ENCODE data around the gene AMMECR1L.

AMMECR1L gene

DNA sequence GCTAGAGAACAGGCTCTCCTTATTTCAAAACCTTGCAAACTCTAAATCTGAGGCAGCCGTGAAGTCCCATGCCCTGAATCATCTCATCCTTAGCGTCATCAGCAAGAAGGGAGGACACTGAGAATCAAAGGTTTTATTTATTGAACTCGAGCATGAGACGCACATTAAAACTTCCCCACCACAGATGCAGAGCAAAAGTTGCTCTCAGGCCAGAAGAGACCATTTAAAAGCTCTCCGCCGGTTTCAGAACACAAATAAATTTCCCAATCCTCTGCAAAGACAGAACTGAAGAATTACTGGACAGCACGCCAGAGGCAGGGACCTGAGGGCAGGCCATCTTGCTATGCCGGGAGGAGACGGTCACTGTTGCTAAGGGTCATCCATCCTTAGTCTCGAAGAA lies 1.3 kb downstream of the AMMECR1L start:
- no peaks in the 10 kb centered on the region for H3K9me2 ChIP-seq (replicated peaks; ENCODE audit: control insufficient read depth, low read length)
- H4K20me1 ChIP-seq (ENCODE audit: control insufficient read depth, insufficient read depth, low read depth, low read length), result no peaks in the 10 kb centered on the region; the same call in 1 of the 2 replicates
- TF ChIP-seq, protein P1, sequence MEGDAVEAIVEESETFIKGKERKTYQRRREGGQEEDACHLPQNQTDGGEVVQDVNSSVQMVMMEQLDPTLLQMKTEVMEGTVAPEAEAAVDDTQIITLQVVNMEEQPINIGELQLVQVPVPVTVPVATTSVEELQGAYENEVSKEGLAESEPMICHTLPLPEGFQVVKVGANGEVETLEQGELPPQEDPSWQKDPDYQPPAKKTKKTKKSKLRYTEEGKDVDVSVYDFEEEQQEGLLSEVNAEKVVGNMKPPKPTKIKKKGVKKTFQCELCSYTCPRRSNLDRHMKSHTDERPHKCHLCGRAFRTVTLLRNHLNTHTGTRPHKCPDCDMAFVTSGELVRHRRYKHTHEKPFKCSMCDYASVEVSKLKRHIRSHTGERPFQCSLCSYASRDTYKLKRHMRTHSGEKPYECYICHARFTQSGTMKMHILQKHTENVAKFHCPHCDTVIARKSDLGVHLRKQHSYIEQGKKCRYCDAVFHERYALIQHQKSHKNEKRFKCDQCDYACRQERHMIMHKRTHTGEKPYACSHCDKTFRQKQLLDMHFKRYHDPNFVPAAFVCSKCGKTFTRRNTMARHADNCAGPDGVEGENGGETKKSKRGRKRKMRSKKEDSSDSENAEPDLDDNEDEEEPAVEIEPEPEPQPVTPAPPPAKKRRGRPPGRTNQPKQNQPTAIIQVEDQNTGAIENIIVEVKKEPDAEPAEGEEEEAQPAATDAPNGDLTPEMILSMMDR (IDR thresholded peaks at IDR 0.05; ENCODE audit: low read depth, low read length, poor library complexity, severe bottlenecking), result no peak
- peak overlapping the region; percentile 89 for H3K4me3 ChIP-seq (ENCODE audit: low read length)
- H3K36me3 ChIP-seq (ENCODE audit: control insufficient read depth, low read length), result peaks cover 54% of the 10 kb centered on the region
- no peaks in the 10 kb centered on the region for H3K9me3 ChIP-seq (ENCODE audit: control insufficient read depth, insufficient read depth, low read length)
- no peak overlapping the region for H3K27ac ChIP-seq (ENCODE audit: low read depth, low read length)
- peak overlapping the region; percentile 100 for H3K4me2 ChIP-seq (ENCODE audit: low read length)
- H3K27me3 ChIP-seq (ENCODE audit: control insufficient read depth, low read length), result no peaks in the 10 kb centered on the region
- peaks cover 69% of the 10 kb centered on the region for H3K79me2 ChIP-seq (ENCODE audit: control insufficient read depth, low read length)
- peaks cover 38% of the 10 kb centered on the region for H3K4me1 ChIP-seq (ENCODE audit: control insufficient read depth, low read length)
- 0 out of 2 replicates have a peak, but pooled peaks cover 4% of the 10 kb centered on the region for H3F3A ChIP-seq (ENCODE audit: control insufficient read depth, insufficient read depth)

DNA sequence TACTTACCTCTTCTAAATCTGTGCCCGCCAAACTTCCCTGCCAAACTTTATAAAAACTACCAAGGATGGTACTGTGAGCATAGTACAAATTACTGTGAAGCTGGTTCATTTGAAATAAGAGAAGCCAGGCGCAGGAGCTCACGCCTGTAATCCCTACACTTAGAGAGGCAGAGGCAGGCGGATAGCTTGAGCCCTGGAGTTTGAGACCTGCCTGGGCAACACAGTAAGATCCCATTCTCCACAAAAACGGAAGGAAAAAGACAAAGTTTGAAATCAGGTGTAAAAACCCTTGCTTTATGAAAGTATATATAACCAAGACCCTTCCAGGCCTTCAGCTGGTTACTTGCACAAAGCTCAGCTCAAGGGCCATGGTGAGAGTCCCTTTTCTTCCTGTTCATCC lies 5.9 kb downstream of the AMMECR1L start:
- no peaks in the 10 kb centered on the region for H3K9me3 ChIP-seq (ENCODE audit: control insufficient read depth, insufficient read depth, low read length)
- H4K20me1 ChIP-seq (ENCODE audit: control insufficient read depth, insufficient read depth, low read depth, low read length), result no peaks in the 10 kb centered on the region; the same call in 1 of the 2 replicates
- no peak overlapping the region for H3K4me3 ChIP-seq (ENCODE audit: low read length)
- H3K79me2 ChIP-seq (ENCODE audit: control insufficient read depth, low read length), result peaks cover 97% of the 10 kb centered on the region
- H3K27me3 ChIP-seq (ENCODE audit: control insufficient read depth, low read length), result no peaks in the 10 kb centered on the region
- H3F3A ChIP-seq (ENCODE audit: control insufficient read depth, insufficient read depth), result no peaks in the 10 kb centered on the region
- no peaks in the 10 kb centered on the region for H3K9me2 ChIP-seq (replicated peaks; ENCODE audit: control insufficient read depth, low read length)
- no peak overlapping the region for H3K27ac ChIP-seq (ENCODE audit: low read depth, low read length)
- peaks cover 30% of the 10 kb centered on the region for H3K4me1 ChIP-seq (ENCODE audit: control insufficient read depth, low read length)
- TF ChIP-seq, protein P1 (IDR thresholded peaks at IDR 0.05; ENCODE audit: low read depth, low read length, poor library complexity, severe bottlenecking), result no peak
- H3K36me3 ChIP-seq (ENCODE audit: control insufficient read depth, low read length), result peaks cover 61% of the 10 kb centered on the region
- no peak overlapping the region for H3K4me2 ChIP-seq (ENCODE audit: low read length)

DNA sequence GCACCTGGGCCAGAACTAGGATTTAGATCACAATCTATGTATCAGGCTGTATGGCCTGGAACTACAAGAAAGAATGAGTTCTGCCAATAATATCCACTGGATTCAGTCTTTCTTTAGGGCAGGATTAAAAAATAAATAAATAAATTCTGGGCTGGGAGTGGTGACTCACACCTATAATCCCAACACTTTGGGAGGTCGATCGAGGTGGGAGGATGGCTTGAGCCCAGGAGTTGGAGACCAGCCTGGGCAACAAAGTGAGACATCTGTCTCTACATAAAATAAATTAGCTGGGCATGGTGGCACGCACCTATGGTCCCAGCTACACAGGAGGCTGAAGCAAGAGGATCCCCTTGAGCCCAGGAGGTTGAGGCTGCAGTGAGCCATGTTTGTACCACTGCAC lies 8.1 kb downstream of the AMMECR1L start:
- H3K9me3 ChIP-seq (ENCODE audit: control insufficient read depth, insufficient read depth, low read length), result no peaks in the 10 kb centered on the region
- peaks cover 64% of the 10 kb centered on the region for H3K36me3 ChIP-seq (ENCODE audit: control insufficient read depth, low read length)
- no peaks in the 10 kb centered on the region for H3K9me2 ChIP-seq (replicated peaks; ENCODE audit: control insufficient read depth, low read length)
- TF ChIP-seq, protein P1 (IDR thresholded peaks at IDR 0.05; ENCODE audit: low read depth, low read length, poor library complexity, severe bottlenecking), result no peak
- no peak for TF ChIP-seq EZH2phosphoT487 (IDR thresholded peaks at IDR 0.05; ENCODE audit: borderline replicate concordance, low read length)
- no peaks in the 10 kb centered on the region for H3F3A ChIP-seq (ENCODE audit: control insufficient read depth, insufficient read depth)
- peaks cover 97% of the 10 kb centered on the region for H3K79me2 ChIP-seq (ENCODE audit: control insufficient read depth, low read length)
- H3K27me3 ChIP-seq (ENCODE audit: control insufficient read depth, low read length), result no peaks in the 10 kb centered on the region
- peaks cover 5% of the 10 kb centered on the region; the same call in 1 of the 2 replicates for H4K20me1 ChIP-seq (ENCODE audit: control insufficient read depth, insufficient read depth, low read depth, low read length)
- no peak overlapping the region for H3K4me2 ChIP-seq (ENCODE audit: low read length)
- H3K4me3 ChIP-seq (ENCODE audit: low read length), result no peak overlapping the region
- no peak overlapping the region for H3K27ac ChIP-seq (ENCODE audit: low read depth, low read length)
- H3K4me1 ChIP-seq (ENCODE audit: control insufficient read depth, low read length), result peaks cover 18% of the 10 kb centered on the region

DNA sequence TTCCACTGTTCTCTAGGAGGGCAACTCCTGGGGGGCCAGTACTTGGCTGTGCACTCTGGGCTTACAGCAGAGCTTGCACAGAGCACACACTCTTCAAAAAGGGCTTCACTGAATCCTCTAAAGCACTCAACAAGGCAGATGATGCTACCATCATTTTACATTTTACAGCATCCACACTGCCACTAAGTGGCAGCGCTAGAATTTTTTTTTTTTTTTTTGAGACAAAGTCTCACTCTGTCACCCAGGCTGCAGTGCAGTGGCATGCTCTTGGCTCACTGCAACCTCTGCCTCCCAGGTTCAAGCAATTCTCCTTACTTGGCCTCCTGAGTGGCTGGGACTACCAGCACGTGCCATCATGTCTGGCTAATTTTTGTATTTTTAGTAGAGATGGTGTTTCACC lies 8.6 kb downstream of the AMMECR1L start:
- Histone ChIP-seq H3K4me3 (ENCODE audit: low read length) (no peak overlapping the region), H3K27ac (ENCODE audit: low read depth, low read length) (no peak overlapping the region), H3K36me3 (ENCODE audit: control insufficient read depth, low read length) (peaks cover 64% of the 10 kb centered on the region), H3K79me2 (ENCODE audit: control insufficient read depth, low read length) (peaks cover 97% of the 10 kb centered on the region), H3K9me3 (ENCODE audit: control insufficient read depth, insufficient read depth, low read length) (no peaks in the 10 kb centered on the region), H3K4me2 (ENCODE audit: low read length) (no peak overlapping the region), H4K20me1 (ENCODE audit: control insufficient read depth, insufficient read depth, low read depth, low read length) (peaks cover 5% of the 10 kb centered on the region; the same call in 1 of the 2 replicates), H3K9me2 (replicated peaks; ENCODE audit: control insufficient read depth, low read length) (no peaks in the 10 kb centered on the region), H3K4me1 (ENCODE audit: control insufficient read depth, low read length) (peaks cover 14% of the 10 kb centered on the region), H3K27me3 (ENCODE audit: control insufficient read depth, low read length) (no peaks in the 10 kb centered on the region), H3F3A (ENCODE audit: control insufficient read depth, insufficient read depth) (no peaks in the 10 kb centered on the region)
- no peak for TF ChIP-seq EZH2phosphoT487 (IDR thresholded peaks at IDR 0.05; ENCODE audit: borderline replicate concordance, low read length)
- TF ChIP-seq, protein P1 (IDR thresholded peaks at IDR 0.05; ENCODE audit: low read depth, low read length, poor library complexity, severe bottlenecking), result no peak

Measured in DOHH2 (cell line).